Raji (cell line): ENCODE results near the gene SRRM1.

Experiments
- POLR2A ChIP-seq: IDR thresholded peaks from 2 replicates; pipeline ENCODE4 v1.6.1; 2011; ENCODE audit warnings: low read depth, low read length, control low read depth; ENCODE audit not compliant: insufficient read depth

SRRM1 gene

GRCh38 chr1:24721533-24721932 lies 78.4 kb downstream of the SRRM1 start:
- TF ChIP-seq POLR2A = no peak
